ENCODE results near the gene PLXNB1. TPM values are rescaled to one million over a fixed set of nuclear protein-coding genes. Genes with fewer than 3 reads are reported as not detected.

The PLXNB1 gene
- total RNA-seq, 1 donor from 2014 or later, result 63.7 TPM

DNA sequence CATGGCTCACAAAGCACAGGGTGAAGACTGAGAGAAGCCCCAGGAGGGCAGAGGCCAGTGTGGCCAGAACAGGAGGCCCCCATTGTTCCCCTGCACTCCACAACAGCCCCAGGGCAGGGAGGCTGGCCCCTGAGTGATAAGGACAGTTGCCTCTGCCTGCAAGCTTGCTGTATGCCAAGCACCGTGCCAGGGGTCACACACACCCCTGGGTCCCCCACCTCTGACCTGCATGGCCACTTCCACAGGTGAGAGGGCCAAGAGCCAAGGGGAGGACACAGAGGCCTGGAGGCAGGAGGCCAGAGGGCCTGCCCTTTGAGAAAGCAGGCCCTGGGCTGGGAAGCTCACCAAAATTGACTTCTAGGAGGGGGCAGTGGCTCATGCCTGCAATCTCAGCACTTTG is 40.4 kb upstream of the PLXNB1 start:
- peaks cover 13% of the 10 kb centered on the region for H3K36me3 ChIP-seq (ENCODE audit: control insufficient read depth, insufficient read depth, low read length)

GRCh38 chr3:48469046-48469915 is 39.4 kb upstream of the PLXNB1 start:
- Histone ChIP-seq H3K4me3 (ENCODE audit: low read depth, low read length) (no peak overlapping the region), H3K27me3 (ENCODE audit: control insufficient read depth, insufficient read depth, low read length) (no peaks in the 10 kb centered on the region), H3K36me3 (ENCODE audit: control insufficient read depth, insufficient read depth, low read length) (peaks cover 19% of the 10 kb centered on the region)
- FAIRE-seq, result no peak
- no peak for DNase-seq (ENCODE audit: low read depth)
- TF ChIP-seq CTCF (IDR thresholded peaks at IDR 0.05; ENCODE audit: insufficient read depth, low read length, severe bottlenecking), result no peak

More for the DNA sequence above, 40.4 kb upstream of the PLXNB1 start:
- TF ChIP-seq CTCF (IDR thresholded peaks at IDR 0.05; ENCODE audit: insufficient read depth, low read length, severe bottlenecking), result no peak
- DNase-seq (ENCODE audit: low read depth) (no peak), FAIRE-seq (no peak)
- Histone ChIP-seq H3K27me3 (ENCODE audit: control insufficient read depth, insufficient read depth, low read length) (no peaks in the 10 kb centered on the region), H3K4me3 (ENCODE audit: low read depth, low read length) (no peak overlapping the region)

- no peak for TF ChIP-seq CTCF (IDR thresholded peaks at IDR 0.05; ENCODE audit: insufficient read depth, low read length, severe bottlenecking)
- Histone ChIP-seq H3K4me3 (ENCODE audit: low read depth, low read length) (no peak overlapping the region), H3K36me3 (ENCODE audit: control insufficient read depth, insufficient read depth, low read length) (peaks cover 19% of the 10 kb centered on the region), H3K27me3 (ENCODE audit: control insufficient read depth, insufficient read depth, low read length) (no peaks in the 10 kb centered on the region)
- DNase-seq (ENCODE audit: low read depth) (no peak), FAIRE-seq (no peak)
Measured at GRCh38 chr3:48468329-48468731, 38.4 kb upstream of the PLXNB1 start.

DNA sequence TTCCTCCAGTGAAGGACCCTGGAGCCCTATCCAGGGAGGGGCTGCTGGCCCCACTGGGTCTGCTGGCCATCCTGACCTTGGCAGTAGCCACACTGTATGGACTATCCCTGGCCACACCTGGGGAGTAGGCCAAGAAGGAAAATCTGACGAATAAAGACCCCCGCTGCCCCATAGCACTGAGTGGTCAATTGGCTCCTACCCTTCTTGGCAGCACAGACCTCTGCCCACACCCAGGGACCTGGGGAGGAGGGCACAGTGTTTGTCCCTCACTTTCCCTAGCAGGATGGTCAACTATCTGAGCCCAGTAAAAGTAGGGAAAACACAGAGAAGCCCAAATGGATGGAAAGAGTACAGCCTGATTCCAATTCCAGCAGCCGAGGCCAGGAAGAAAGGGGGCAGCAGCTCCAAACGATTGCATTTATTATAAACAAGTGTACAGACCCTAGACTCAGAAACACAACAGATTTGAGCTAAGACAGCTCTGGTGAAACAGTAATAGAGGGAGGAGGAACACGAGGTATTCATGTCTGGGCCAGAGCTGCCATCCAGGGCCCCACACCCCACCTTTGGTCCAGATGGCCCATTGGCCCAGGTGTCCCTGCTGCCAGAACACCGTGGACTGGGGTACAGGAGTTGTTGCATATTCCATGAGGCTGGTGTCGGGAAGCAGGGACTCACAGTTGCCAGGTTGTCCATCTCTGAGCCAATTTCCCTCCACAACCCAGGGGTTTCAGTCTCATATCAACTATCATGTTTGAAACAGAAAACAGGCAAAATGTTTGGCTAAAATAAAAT is 37.8 kb upstream of the PLXNB1 start:
- Histone ChIP-seq H3K27me3 (ENCODE audit: control insufficient read depth, insufficient read depth, low read length) (no peaks in the 10 kb centered on the region), H3K36me3 (ENCODE audit: control insufficient read depth, insufficient read depth, low read length) (peaks cover 19% of the 10 kb centered on the region), H3K4me3 (ENCODE audit: low read depth, low read length) (no peak overlapping the region)
- TF ChIP-seq CTCF (IDR thresholded peaks at IDR 0.05; ENCODE audit: insufficient read depth, low read length, severe bottlenecking), result no peak
- DNase-seq (ENCODE audit: low read depth), result no peak
- no peak for FAIRE-seq

GRCh38 chr3:48467110-48467454 is 37.2 kb upstream of the PLXNB1 start:
- no peak for DNase-seq (ENCODE audit: low read depth)
- H3K4me3 ChIP-seq (ENCODE audit: low read depth, low read length), result no peak overlapping the region
- H3K36me3 ChIP-seq (ENCODE audit: control insufficient read depth, insufficient read depth, low read length), result peaks cover 19% of the 10 kb centered on the region
- FAIRE-seq, result no peak
- TF ChIP-seq CTCF (IDR thresholded peaks at IDR 0.05; ENCODE audit: insufficient read depth, low read length, severe bottlenecking), result no peak
- H3K27me3 ChIP-seq (ENCODE audit: control insufficient read depth, insufficient read depth, low read length), result no peaks in the 10 kb centered on the region
